ENCODE results near the gene SKI.

SKI gene

DNA sequence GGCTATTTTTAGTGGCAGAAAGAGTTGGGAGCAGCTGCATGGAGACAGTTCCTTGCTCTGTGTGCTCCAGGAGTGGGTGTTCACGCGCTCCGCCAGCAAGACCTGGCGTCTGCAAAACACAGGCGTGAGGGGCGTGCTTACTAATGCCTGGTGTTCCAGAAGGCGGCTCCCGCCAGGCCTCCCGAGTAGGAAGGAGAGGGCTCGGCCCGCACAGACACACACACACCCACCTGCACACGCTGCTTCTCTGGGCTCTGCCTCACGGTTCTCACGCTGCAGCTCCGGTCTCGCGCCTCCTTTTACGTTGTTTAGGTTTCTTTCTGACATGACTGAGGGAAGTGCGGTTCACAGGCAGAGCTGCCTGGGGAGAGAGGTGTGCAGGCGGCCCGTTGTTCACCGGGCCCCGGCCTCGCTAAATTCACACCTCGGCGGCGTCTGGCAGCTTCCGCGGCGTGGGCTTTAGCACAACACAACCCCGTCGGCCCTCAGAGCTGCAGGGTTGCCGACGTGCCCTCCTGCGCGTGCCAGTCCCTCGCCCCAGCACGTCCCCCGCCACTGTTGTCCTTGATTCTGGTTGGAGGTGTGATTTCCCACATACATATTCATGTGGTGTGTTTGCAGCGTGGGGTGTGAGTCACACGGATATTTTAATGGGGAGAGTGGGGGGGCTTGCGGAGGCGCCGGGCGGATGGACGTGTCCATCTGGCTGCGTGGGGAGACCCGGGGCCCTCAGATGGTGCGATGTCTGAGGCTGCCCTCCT lies 77.0 kb downstream of the SKI start:
- no peak for DNase-seq (ENCODE audit: low read depth)

DNA sequence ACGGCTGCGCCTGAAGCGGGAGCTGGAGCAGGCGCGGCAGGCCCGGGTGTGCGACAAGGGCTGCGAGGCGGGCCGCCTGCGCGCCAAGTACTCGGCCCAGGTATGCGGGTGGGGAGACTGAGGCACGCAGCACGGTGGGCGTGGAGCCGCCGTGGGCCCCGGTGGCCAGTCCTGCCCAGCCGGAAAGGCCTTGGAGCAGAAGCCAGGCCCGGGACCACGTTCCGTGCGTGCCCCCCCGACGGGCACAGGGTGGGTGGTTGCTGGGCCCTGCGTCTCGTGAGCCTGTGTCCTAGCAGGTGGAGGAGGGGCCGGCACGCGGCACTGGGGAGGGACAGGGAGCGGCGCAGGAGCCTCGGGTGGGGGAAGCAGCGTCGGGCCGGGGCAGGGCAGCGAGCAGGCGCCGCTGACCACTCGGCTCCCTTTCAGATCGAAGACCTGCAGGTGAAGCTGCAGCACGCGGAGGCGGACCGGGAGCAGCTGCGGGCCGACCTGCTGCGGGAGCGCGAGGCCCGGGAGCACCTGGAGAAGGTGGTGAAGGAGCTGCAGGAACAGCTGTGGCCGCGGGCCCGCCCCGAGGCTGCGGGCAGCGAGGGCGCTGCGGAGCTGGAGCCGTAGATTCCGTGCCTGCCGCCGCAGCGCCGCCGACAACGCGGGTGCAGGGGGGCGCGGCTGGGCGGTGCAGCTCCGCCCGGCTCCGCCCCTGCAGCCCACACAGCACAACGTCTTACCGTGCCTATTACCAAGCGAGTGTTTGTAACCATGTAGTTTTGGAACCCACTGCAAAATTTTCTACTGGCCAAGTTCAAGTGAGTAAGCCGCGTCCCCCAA lies 78.2 kb downstream of the SKI start:
- no peak for DNase-seq (ENCODE audit: low read depth)
- H3K4me3 ChIP-seq (ENCODE audit: low read depth, low read length): no peak overlapping the region
- TF ChIP-seq, protein P1, sequence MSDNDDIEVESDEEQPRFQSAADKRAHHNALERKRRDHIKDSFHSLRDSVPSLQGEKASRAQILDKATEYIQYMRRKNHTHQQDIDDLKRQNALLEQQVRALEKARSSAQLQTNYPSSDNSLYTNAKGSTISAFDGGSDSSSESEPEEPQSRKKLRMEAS (IDR thresholded peaks at IDR 0.05; ENCODE audit: low read depth, low read length): no peak
- TF ChIP-seq MYC (IDR thresholded peaks at IDR 0.05; ENCODE audit: low read depth, low read length) (no peak), POLR2A (IDR thresholded peaks at IDR 0.05; ENCODE audit: extremely low read depth, insufficient read length) (no peak)
- TF ChIP-seq, protein P2, sequence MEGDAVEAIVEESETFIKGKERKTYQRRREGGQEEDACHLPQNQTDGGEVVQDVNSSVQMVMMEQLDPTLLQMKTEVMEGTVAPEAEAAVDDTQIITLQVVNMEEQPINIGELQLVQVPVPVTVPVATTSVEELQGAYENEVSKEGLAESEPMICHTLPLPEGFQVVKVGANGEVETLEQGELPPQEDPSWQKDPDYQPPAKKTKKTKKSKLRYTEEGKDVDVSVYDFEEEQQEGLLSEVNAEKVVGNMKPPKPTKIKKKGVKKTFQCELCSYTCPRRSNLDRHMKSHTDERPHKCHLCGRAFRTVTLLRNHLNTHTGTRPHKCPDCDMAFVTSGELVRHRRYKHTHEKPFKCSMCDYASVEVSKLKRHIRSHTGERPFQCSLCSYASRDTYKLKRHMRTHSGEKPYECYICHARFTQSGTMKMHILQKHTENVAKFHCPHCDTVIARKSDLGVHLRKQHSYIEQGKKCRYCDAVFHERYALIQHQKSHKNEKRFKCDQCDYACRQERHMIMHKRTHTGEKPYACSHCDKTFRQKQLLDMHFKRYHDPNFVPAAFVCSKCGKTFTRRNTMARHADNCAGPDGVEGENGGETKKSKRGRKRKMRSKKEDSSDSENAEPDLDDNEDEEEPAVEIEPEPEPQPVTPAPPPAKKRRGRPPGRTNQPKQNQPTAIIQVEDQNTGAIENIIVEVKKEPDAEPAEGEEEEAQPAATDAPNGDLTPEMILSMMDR (IDR thresholded peaks at IDR 0.05; ENCODE audit: low read depth, low read length): no peak

More for the DNA sequence above, 77.0 kb downstream of the SKI start:
- H3K4me3 ChIP-seq (ENCODE audit: low read depth, low read length): no peak overlapping the region
- TF ChIP-seq, protein P1 (IDR thresholded peaks at IDR 0.05; ENCODE audit: low read depth, low read length): no peak
- TF ChIP-seq, protein P2 (IDR thresholded peaks at IDR 0.05; ENCODE audit: low read depth, low read length): no peak

DNA sequence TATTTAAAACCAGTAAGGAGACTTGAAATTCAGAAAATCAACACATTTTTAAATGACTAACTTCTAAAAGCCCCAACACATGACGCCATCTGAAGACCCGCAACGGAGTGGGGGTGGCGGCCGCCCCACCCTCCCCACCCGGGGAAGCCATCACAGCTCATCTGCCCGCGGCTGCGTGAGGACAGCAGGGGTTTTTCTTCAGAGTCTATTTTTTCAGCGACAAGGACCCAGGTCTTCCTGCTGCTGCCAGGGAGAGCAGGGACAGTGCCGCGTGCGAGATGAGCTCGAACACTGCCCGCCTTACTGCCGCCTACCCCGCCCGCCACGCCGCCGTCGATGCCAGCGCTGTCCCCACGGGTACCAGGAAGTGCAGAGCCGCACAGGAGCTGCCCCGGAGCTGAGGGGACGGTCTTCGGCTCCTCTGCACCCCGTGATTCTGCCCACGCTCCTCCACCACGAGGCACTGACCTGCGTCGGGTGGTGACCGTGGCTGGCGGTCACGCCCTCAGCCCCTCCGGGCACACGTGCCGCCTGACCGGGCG lies 79.0 kb downstream of the SKI start:
- no peak for DNase-seq (ENCODE audit: low read depth)
- TF ChIP-seq MYC (IDR thresholded peaks at IDR 0.05; ENCODE audit: low read depth, low read length): no peak
- TF ChIP-seq, protein P2 (IDR thresholded peaks at IDR 0.05; ENCODE audit: low read depth, low read length): no peak
- TF ChIP-seq, protein P1 (IDR thresholded peaks at IDR 0.05; ENCODE audit: low read depth, low read length): no peak
- no peak for TF ChIP-seq POLR2A (IDR thresholded peaks at IDR 0.05; ENCODE audit: extremely low read depth, insufficient read length)
- no peak overlapping the region for H3K4me3 ChIP-seq (ENCODE audit: low read depth, low read length)

DNA sequence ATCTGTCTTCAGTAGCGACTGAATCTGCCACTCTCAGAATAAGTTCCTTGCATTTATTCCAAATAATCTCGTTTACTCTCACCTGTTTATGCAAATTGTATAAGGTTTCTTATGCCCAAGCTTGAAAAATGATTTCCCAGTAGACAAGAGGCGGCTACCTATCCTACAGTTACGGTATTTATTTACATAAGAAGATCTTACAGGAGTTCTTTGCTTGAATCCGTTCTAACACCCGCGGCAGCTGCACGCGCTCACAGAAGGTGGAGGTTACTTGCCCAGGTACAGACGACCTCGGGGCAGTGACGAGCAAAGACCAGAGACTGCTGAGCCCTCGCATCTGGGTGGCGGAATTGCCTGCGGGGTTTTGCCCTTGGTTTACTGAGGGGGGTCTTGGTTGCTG lies 79.9 kb downstream of the SKI start:
- no peak for DNase-seq (ENCODE audit: low read depth)
- TF ChIP-seq, protein P2 (IDR thresholded peaks at IDR 0.05; ENCODE audit: low read depth, low read length): no peak
- TF ChIP-seq POLR2A (IDR thresholded peaks at IDR 0.05; ENCODE audit: extremely low read depth, insufficient read length): no peak
- TF ChIP-seq, protein P1 (IDR thresholded peaks at IDR 0.05; ENCODE audit: low read depth, low read length): no peak
- TF ChIP-seq MYC (IDR thresholded peaks at IDR 0.05; ENCODE audit: low read depth, low read length): no peak
- H3K4me3 ChIP-seq (ENCODE audit: low read depth, low read length): no peak overlapping the region

DNA sequence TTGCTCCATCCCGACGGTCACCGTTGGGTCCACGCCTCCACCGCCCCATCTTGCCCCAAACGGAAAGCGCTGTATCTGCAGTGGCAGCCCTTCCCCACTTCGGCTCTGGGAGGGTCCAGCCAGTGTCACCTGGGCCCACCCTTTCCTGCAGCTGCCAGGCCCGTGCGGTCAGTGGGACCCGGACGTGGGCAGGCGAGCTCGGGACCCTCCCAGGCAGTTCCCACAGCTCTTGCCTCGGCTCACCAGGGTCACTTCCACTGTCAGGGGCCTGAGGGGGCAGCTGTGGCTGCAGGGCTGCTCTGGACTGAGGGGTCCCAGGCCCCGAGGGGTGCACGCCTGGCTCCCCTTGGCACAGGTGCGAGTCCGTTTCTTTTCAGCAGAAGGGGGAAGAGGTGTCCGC lies 80.7 kb downstream of the SKI start:
- TF ChIP-seq MYC (IDR thresholded peaks at IDR 0.05; ENCODE audit: low read depth, low read length) (no peak), POLR2A (IDR thresholded peaks at IDR 0.05; ENCODE audit: extremely low read depth, insufficient read length) (no peak)
- TF ChIP-seq, protein P2 (IDR thresholded peaks at IDR 0.05; ENCODE audit: low read depth, low read length): no peak
- TF ChIP-seq, protein P1 (IDR thresholded peaks at IDR 0.05; ENCODE audit: low read depth, low read length): no peak
- no peak overlapping the region for H3K4me3 ChIP-seq (ENCODE audit: low read depth, low read length)
- DNase-seq (ENCODE audit: low read depth): no peak
